Stimulated activated CD4-positive, alpha-beta T cell treated with anti-CD3 and anti-CD28 coated beads, Interleukin-4, amount 100 ng/mL, for 48 hours (primary cell): ENCODE data around the gene NSD2.
"Not testable (repeated sequence)": the region's sequence is repeated elsewhere in the genome, so short reads cannot be mapped to it uniquely, and the experiment has no call there.

Source experiments
- DNase-seq, 2 donors: peaks; one replicate each; pipeline ENCODE4 v3.0.0-alpha.2; 2020; ENCODE audit warnings: low read depth in 2 of 2

The NSD2 gene

DNA sequence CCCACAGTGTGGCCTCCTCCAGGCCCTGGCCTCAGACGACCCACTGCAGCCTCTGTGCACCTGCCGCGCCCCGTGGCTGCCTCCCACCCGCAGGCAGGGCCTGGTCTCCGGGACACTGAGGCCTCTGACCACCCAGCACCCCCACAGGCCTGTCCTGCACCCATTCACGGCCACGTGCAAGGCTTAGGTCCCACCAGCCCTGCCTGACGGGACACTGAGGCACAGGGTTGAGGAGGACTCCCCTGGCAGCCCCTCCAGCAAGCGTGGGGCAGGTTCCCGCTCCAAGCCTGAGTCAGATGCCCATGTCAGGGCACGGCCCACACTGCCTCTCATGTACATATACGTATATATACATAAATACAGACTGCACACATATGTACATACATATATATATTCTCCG lies 114.1 kb downstream of the NSD2 start:
- DNase-seq: no peak

GRCh38 chr4:1985780-1986577 lies 114.8 kb downstream of the NSD2 start:
- DNase-seq: no peak

DNA sequence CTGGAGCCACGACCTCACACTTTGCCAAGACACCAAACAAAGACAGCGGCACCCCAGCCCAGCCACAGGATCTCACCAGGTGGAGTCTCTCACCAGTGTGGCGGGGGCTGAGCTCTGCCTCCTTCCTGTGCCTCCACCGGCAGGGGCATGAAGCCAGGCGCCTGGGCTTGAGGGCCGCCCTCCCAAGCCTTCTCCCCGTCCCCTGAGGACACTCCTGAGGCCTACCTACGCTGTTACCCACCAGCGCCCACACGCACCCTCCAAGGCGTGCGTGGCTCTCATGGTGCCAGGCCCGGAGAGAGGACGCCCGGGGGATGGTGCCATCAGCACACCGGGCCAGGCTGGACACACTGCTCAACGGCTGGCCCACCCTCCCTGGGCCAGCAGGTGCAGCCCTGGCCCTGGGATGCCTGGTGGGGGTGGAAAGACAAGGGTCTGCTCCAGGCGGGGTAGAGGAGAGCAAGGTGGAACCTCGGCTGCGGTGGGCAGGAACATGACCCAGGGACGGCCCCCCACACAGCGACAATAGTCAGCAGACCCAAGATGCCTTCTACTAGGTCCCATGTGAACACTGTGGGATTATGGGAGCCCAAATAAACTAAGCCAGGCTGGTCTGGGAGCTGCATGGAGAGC lies 115.5 kb downstream of the NSD2 start:
- no peak for DNase-seq

DNA sequence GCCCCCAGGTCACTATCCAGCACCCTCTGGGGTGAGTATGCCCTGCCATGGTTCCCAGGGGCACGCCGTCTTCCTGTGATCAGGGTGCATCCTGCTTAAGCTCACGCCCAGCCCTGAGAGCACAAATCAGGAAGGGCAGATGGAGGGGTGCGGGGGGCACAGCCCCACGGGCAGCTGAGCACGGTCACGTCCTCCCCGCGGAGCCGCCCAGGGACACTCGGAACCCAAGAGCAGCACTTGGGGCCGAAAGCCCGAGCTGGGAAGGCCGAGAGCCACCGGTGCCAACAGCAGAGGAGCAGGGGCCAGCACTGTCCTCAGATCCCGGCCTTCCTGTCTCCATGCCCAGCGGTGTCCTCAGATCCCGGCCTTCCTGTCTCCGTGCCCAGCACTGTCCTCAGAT lies 116.1 kb downstream of the NSD2 start:
- no peak for DNase-seq

- no peak for DNase-seq
These were observed 116.6 kb downstream of the NSD2 start for GRCh38 chr4:1987721-1988326.

GRCh38 chr4:1988327-1988724 lies 117.1 kb downstream of the NSD2 start:
- no peak for DNase-seq

- DNase-seq: no peak
These were observed 118.5 kb downstream of the NSD2 start for GRCh38 chr4:1989533-1990347.

DNA sequence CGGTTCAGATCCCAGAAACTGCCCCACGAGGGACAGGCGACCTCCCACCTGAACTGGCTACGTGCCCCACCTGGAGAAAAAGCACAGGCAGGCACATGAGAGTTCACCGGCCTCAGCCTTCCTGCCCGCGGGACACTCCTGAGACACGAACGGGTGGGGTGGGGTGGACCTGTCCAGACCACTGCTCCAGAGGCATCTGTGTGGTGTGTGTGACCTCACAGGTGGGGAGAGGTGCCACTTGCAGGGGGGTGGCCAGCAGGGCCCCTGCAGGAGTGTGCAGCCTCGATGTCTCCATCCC lies 119.1 kb downstream of the NSD2 start:
- DNase-seq: no peak

DNA sequence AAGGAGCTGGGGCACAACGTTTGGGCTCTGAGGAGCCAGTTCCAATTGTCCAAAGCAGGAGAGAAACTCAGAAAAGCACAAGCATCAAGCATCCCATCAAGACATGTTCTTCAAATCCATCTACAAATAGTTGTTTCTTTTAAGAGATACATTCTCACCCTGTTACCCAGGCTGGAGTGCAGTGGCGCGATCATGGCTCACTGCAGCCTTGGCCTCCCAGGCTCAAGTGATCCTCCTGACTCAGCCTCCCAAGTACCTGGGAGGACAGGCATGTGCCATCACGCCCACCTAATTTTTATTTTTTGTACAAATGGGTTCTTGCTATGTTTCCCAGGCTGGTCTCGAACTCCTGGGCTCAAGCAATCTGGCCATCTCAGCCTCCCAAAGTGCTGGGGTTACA lies 119.5 kb downstream of the NSD2 start:
- DNase-seq: no peak

DNA sequence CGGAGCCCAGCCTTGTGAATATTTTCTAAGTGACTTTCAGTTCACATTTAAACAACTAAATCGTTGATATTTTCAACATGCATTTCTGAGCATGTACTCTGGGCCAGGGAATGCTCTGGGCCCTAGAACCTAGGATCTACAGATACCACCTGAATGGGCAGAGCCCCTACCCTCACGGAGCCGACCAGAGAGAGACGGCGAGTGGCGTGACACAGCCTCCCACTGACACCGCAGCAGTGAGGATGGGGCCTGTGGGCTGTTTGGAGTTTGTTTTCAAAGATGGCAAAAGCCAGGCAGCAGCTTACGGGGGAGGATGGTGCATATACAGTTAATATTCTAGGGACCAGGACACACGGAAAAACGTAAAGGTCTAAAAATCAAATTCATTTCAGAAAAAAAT lies 119.9 kb downstream of the NSD2 start:
- DNase-seq: no peak

DNA sequence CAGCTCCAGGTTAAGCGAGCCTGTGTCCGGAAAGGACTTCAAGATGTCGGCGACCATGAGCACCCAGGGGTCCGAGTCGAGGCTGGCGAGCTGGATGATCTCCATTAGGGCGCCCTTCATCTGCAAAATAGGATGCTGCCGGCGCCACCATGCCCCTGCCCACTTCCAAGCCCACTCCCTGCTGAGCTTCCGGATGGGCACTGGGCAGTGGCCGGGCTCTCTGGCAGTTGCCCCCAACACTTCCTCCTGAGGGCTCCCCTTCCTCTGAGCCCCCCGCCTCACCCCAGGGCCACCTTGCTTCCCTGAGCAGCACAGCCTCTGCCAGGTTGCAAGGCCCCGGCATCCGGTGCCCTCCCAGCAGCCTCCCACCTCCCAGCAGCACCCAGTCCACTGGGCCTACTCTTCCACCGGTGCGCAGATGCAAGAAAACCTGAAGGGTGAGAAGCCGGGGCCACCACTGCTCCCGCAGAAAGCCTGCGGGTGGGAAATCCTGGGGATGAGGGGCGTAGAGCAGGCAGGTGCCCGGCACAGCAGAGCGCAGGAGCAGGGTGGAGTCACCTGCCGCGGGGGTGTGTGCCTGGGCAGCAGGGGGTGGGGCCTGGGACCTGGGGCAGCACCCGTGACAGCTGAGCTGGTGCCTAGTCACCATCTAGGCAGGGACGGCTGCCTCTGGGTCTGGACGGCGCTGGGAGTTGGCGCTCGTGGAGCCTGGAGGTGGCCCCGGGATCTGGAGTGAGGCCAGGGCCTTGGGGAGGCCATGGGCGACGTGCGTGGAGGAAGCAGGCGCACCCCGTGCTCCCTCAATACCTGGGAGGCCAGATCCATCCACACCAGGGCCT lies 120.6 kb downstream of the NSD2 start:
- no peak for DNase-seq

- DNase-seq: no peak
These were observed 121.4 kb downstream of the NSD2 start for GRCh38 chr4:1992468-1993168.

GRCh38 chr4:1993169-1993516 lies 122.0 kb downstream of the NSD2 start:
- no peak for DNase-seq

- not testable (repeated sequence) for DNase-seq
These were observed 122.7 kb downstream of the NSD2 start for GRCh38 chr4:1993718-1994516.

GRCh38 chr4:1994938-1995337 lies 123.7 kb downstream of the NSD2 start:
- DNase-seq: no peak

DNA sequence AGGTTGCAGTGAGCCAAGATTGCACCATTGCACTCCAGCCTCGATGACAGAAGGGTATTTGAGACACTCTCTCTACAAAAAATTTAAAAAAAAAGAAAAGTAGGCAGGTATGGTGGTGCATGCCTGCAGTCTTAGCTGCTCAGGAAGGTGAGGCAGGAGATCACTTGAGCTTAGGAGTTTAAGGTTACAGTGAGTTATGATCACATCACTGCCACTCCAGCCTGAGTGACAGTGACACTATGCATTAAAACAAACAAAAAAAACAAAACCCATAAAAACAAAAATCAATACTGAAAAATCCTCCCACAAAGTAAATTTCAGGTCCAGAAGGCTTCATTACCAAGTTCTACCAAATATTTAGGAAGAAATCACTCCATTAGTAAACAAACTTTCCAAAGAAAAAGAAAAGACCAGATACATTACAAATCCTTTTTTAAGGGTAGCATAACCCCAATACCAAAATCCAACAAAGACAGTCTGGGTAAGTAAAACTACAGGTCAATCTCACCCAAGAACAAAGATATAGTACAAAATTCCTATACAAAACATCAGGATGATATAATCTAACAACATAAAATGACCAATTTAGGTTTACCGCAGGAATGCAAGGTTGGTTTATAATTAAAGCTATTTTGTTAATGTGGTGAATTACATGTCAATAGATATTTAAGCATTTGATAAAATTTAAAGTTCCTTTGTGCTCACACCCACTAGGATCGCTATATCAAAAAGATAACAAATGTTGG lies 125.8 kb downstream of the NSD2 start:
- no peak for DNase-seq

GRCh38 chr4:1997712-1998111 lies 126.5 kb downstream of the NSD2 start:
- no peak for DNase-seq

DNA sequence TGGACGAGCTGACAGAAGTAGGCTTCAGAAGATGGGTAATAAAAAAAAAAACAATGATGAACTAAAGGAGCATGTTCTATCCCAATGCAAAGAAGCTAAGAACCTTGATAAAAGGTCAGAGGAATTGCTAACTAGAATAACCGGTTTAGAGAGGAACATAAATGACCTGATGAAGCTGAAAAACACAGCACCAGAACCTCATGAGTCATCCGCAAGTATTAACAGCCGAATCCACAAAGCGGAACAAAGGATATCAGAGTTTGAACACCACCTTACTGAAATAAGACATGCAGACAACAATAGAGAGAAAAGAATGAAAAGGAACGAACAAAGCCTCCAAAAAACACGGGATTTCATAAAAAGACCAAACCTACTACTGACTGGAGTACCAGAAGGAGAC lies 127.1 kb downstream of the NSD2 start:
- no peak for DNase-seq

- not testable (repeated sequence) for DNase-seq
These were observed 128.1 kb downstream of the NSD2 start for GRCh38 chr4:1999308-1999707.
